ENCODE data around the gene GPR31. TPM values are rescaled to one million over a fixed set of nuclear protein-coding genes. Genes with fewer than 3 reads are reported as not detected.

The GPR31 gene
- total and polyA plus RNA-seq, 4 donors: not detected

DNA sequence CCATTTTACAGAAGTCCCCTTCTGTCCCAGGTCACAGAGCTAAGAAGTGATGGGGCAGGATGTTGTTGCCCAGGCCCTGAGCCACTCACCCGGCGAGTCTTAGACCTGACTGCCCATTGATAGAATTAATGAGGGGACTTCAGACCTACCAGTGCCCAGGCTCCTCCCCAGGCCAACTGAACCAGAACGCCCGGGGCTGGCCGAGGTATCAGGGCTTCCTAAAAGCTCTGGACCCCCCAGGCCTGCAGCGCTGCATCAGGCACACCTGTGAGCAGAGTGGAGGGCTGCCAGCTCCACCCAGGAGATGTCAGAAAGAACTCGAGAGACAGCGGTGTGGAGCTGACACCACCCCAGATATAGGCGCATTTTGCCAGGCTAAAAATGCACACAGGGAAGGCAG is 3.5 kb downstream of the GPR31 start:
- Histone ChIP-seq H3K27me3 (ENCODE audit: control insufficient read depth, insufficient read depth, low read length) (no peaks in the 10 kb centered on the region), H3K4me3 (ENCODE audit: low read depth, low read length) (no peak overlapping the region), H3K27ac (ENCODE audit: low read depth, low read length) (no peak overlapping the region), H3K9me3 (ENCODE audit: control insufficient read depth, insufficient read depth, low read length) (no peaks in the 10 kb centered on the region), H3K36me3 (ENCODE audit: control insufficient read depth, insufficient read depth, low read length) (no peaks in the 10 kb centered on the region), H3K4me1 (ENCODE audit: control insufficient read depth, insufficient read depth, low read length) (peaks cover 11% of the 10 kb centered on the region)
- no peak for DNase-seq (ENCODE audit: low read depth in 4 of 6, low spot score in 6 of 6)
- 82% methylated on average over 9 of the region's 9 CpGs for WGBS (ENCODE audit: insufficient coverage)

GRCh38 chr6:167153521-167153959 is 4.2 kb downstream of the GPR31 start:
- H3K27ac ChIP-seq (ENCODE audit: low read depth, low read length): no peak overlapping the region

DNA sequence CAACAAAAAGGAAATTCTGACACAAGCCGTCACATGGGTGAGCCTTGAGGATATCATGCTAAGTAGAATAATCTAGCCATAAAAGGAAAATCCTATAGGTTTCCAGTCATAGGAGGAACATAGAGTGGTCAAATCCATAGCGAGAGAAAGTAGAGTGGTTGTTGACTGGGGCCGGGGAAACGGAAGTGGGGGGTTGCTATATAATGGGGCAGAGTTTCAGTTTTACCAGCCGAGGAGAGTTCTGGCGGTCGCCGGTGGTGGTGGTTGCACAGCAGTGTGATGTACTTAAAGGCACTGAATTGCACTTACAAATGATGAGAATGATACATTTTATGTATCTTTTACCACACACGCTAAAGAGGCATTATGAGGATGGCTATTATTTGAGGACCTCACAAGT is 4.9 kb downstream of the GPR31 start:
- no peak for DNase-seq (ENCODE audit: low read depth in 4 of 6, low spot score in 6 of 6)
- Histone ChIP-seq H3K4me3 (ENCODE audit: low read depth, low read length) (no peak overlapping the region), H3K27ac (ENCODE audit: low read depth, low read length) (no peak overlapping the region), H3K27me3 (ENCODE audit: control insufficient read depth, insufficient read depth, low read length) (no peaks in the 10 kb centered on the region), H3K9me3 (ENCODE audit: control insufficient read depth, insufficient read depth, low read length) (no peaks in the 10 kb centered on the region), H3K36me3 (ENCODE audit: control insufficient read depth, insufficient read depth, low read length) (no peaks in the 10 kb centered on the region), H3K4me1 (ENCODE audit: control insufficient read depth, insufficient read depth, low read length) (peaks cover 11% of the 10 kb centered on the region)
- 88% methylated on average over 4 of the region's 9 CpGs for WGBS (ENCODE audit: insufficient coverage)

More at GRCh38 chr6:167153521-167153959, 4.2 kb downstream of the GPR31 start:
- peaks cover 11% of the 10 kb centered on the region for H3K4me1 ChIP-seq (ENCODE audit: control insufficient read depth, insufficient read depth, low read length)
- DNase-seq (ENCODE audit: low read depth in 4 of 6, low spot score in 6 of 6): peak in 2 of 6 donors; percentile 41 to 51
- H3K9me3 ChIP-seq (ENCODE audit: control insufficient read depth, insufficient read depth, low read length): no peaks in the 10 kb centered on the region
- 38% methylated on average over 11 of the region's 13 CpGs for WGBS (ENCODE audit: insufficient coverage)
- no peak overlapping the region for H3K4me3 ChIP-seq (ENCODE audit: low read depth, low read length)
- H3K36me3 ChIP-seq (ENCODE audit: control insufficient read depth, insufficient read depth, low read length): no peaks in the 10 kb centered on the region
- H3K27me3 ChIP-seq (ENCODE audit: control insufficient read depth, insufficient read depth, low read length): no peaks in the 10 kb centered on the region

GRCh38 chr6:167151648-167152047 is 6.1 kb downstream of the GPR31 start:
- no peaks in the 10 kb centered on the region for H3K36me3 ChIP-seq (ENCODE audit: control insufficient read depth, insufficient read depth, low read length)
- DNase-seq (ENCODE audit: low read depth in 4 of 6, low spot score in 6 of 6): no peak
- H3K27ac ChIP-seq (ENCODE audit: low read depth, low read length): no peak overlapping the region
- no peak overlapping the region for H3K4me3 ChIP-seq (ENCODE audit: low read depth, low read length)
- peaks cover 19% of the 10 kb centered on the region for H3K4me1 ChIP-seq (ENCODE audit: control insufficient read depth, insufficient read depth, low read length)
- WGBS (ENCODE audit: insufficient coverage): 94% methylated on average over 6 of the region's 7 CpGs
- no peaks in the 10 kb centered on the region for H3K9me3 ChIP-seq (ENCODE audit: control insufficient read depth, insufficient read depth, low read length)
- H3K27me3 ChIP-seq (ENCODE audit: control insufficient read depth, insufficient read depth, low read length): no peaks in the 10 kb centered on the region

DNA sequence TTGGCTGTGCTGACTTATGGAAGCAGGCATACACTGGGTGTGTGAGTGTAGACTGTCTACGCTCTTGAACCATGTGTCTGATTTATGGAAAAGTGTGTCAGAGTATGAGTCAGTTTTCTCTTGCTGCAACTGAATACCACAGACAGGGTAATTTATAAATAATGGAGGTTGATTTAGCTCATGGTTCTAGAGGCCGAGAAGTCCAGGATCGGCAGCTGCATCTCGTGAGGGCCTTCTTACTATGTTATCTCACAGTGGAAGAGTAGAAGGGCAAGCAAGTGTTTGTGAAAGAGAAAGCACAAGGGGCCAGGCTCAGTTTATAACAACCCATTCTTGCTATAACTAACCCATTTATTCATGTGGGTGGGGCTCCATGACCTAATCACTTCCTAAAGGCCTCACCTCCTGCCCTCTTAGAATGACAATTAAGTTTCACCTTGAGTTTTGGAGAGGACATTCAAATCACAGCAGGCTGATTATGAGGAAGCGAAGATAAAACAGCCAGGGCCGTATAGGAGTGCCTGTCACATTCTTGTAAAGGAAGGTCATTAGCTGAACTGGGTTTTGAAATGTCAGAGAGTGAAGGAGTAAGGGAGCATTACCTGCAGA is 6.7 kb downstream of the GPR31 start:
- no peak for DNase-seq (ENCODE audit: low read depth in 4 of 6, low spot score in 6 of 6)
- no peak overlapping the region for H3K27ac ChIP-seq (ENCODE audit: low read depth, low read length)
- H3K36me3 ChIP-seq (ENCODE audit: control insufficient read depth, insufficient read depth, low read length): no peaks in the 10 kb centered on the region
- no peak overlapping the region for H3K4me3 ChIP-seq (ENCODE audit: low read depth, low read length)
- 85% methylated on average over 3 of the region's 6 CpGs for WGBS (ENCODE audit: insufficient coverage)
- H3K4me1 ChIP-seq (ENCODE audit: control insufficient read depth, insufficient read depth, low read length): peaks cover 20% of the 10 kb centered on the region
- H3K27me3 ChIP-seq (ENCODE audit: control insufficient read depth, insufficient read depth, low read length): no peaks in the 10 kb centered on the region
- H3K9me3 ChIP-seq (ENCODE audit: control insufficient read depth, insufficient read depth, low read length): no peaks in the 10 kb centered on the region

DNA sequence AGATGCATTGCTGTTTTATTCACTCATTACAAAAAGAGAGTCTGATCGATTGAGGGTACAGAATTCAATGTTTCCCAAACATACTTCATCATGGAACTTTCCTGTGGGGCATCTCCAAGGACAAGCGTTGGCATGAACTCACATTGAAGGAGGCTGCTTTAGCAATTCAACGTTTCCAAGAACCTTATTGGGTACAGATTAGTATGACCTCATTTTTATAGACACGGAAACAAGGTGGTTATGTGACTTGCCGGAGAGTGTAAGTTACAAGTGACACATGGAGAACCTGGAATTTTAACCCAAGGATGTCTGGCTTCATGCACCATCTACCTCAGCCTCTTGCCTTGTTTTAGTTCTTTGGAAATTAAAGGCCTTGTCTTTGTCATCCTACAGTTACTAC is 8.8 kb downstream of the GPR31 start:
- Histone ChIP-seq H3K9me3 (ENCODE audit: control insufficient read depth, insufficient read depth, low read length) (no peaks in the 10 kb centered on the region), H3K27ac (ENCODE audit: low read depth, low read length) (no peak overlapping the region), H3K4me1 (ENCODE audit: control insufficient read depth, insufficient read depth, low read length) (peaks cover 15% of the 10 kb centered on the region), H3K36me3 (ENCODE audit: control insufficient read depth, insufficient read depth, low read length) (no peaks in the 10 kb centered on the region), H3K27me3 (ENCODE audit: control insufficient read depth, insufficient read depth, low read length) (no peaks in the 10 kb centered on the region), H3K4me3 (ENCODE audit: low read depth, low read length) (no peak overlapping the region)
- WGBS (ENCODE audit: insufficient coverage): no CpG with 5 or more reads among the region's 5 CpGs
- no peak for DNase-seq (ENCODE audit: low read depth in 4 of 6, low spot score in 6 of 6)

DNA sequence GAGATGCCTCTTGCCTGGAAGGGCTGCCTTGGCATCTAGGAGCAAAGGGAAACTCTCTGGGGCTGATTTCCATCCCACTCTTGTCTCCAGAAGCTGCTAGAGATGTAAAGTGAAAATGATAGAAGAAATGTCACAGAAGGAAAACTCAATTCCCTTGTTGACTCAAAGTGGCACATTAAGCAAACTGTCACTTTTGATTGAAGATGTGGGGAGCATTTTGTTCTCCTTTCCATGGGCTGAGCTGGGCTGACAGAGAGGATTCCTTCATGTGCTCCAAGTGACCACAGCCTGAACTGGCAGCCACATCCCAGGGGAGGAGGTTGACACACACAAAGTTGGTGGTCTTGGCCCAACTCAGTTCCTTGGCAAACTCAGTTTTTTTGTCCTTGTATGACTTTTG is 9.8 kb downstream of the GPR31 start:
- H3K27ac ChIP-seq (ENCODE audit: low read depth, low read length): no peak overlapping the region
- H3K36me3 ChIP-seq (ENCODE audit: control insufficient read depth, insufficient read depth, low read length): no peaks in the 10 kb centered on the region
- H3K4me3 ChIP-seq (ENCODE audit: low read depth, low read length): no peak overlapping the region
- H3K4me1 ChIP-seq (ENCODE audit: control insufficient read depth, insufficient read depth, low read length): peaks cover 9% of the 10 kb centered on the region
- DNase-seq (ENCODE audit: low read depth in 4 of 6, low spot score in 6 of 6): no peak
- H3K27me3 ChIP-seq (ENCODE audit: control insufficient read depth, insufficient read depth, low read length): no peaks in the 10 kb centered on the region
- no peaks in the 10 kb centered on the region for H3K9me3 ChIP-seq (ENCODE audit: control insufficient read depth, insufficient read depth, low read length)

GRCh38 chr6:167146977-167147376 is 10.8 kb downstream of the GPR31 start:
- peak in 2 of 6 donors; percentile 35 to 59 for DNase-seq (ENCODE audit: low read depth in 4 of 6, low spot score in 6 of 6)
- WGBS (ENCODE audit: insufficient coverage): 16% methylated on average over 16 of the region's 16 CpGs
- no peak overlapping the region for H3K4me3 ChIP-seq (ENCODE audit: low read depth, low read length)
- no peaks in the 10 kb centered on the region for H3K27me3 ChIP-seq (ENCODE audit: control insufficient read depth, insufficient read depth, low read length)
- H3K27ac ChIP-seq (ENCODE audit: low read depth, low read length): no peak overlapping the region
- H3K4me1 ChIP-seq (ENCODE audit: control insufficient read depth, insufficient read depth, low read length): peaks cover 9% of the 10 kb centered on the region
- no peaks in the 10 kb centered on the region for H3K9me3 ChIP-seq (ENCODE audit: control insufficient read depth, insufficient read depth, low read length)
- no peaks in the 10 kb centered on the region for H3K36me3 ChIP-seq (ENCODE audit: control insufficient read depth, insufficient read depth, low read length)

- WGBS (ENCODE audit: insufficient coverage): 40% methylated on average over 2 of the region's 15 CpGs
- H3K27me3 ChIP-seq (ENCODE audit: control insufficient read depth, insufficient read depth, low read length): no peaks in the 10 kb centered on the region
- no peaks in the 10 kb centered on the region for H3K9me3 ChIP-seq (ENCODE audit: control insufficient read depth, insufficient read depth, low read length)
- H3K4me1 ChIP-seq (ENCODE audit: control insufficient read depth, insufficient read depth, low read length): peaks cover 17% of the 10 kb centered on the region
- no peak overlapping the region for H3K4me3 ChIP-seq (ENCODE audit: low read depth, low read length)
- no peak overlapping the region for H3K27ac ChIP-seq (ENCODE audit: low read depth, low read length)
- no peaks in the 10 kb centered on the region for H3K36me3 ChIP-seq (ENCODE audit: control insufficient read depth, insufficient read depth, low read length)
- DNase-seq (ENCODE audit: low read depth in 4 of 6, low spot score in 6 of 6): peak in 2 of 6 donors; percentile 46 to 53
Observed at GRCh38 chr6:167146135-167146534, 11.6 kb downstream of the GPR31 start.

DNA sequence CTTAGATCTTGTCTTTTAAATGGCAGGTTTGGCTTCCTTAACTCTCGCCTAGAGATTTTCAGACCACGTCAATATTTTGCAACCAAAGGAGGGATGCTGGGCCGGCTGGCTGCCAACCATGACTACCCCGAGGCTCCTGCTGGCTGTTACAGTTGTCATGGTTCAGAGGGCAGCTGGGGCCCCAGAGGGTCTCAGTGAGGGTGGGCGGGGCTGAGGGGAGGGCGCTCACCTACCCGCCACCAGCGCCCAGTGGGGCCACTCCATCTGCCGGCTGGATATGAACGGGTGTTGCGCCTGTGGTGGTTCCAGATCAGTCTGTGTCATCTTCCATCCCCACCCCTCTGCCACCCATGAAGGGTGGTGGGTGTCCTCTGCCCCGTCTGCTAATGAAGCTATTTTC is 12.3 kb downstream of the GPR31 start:
- no peak for DNase-seq (ENCODE audit: low read depth in 4 of 6, low spot score in 6 of 6)
- Histone ChIP-seq H3K4me3 (ENCODE audit: low read depth, low read length) (no peak overlapping the region), H3K9me3 (ENCODE audit: control insufficient read depth, insufficient read depth, low read length) (no peaks in the 10 kb centered on the region), H3K4me1 (ENCODE audit: control insufficient read depth, insufficient read depth, low read length) (peaks cover 22% of the 10 kb centered on the region), H3K36me3 (ENCODE audit: control insufficient read depth, insufficient read depth, low read length) (no peaks in the 10 kb centered on the region), H3K27ac (ENCODE audit: low read depth, low read length) (no peak overlapping the region), H3K27me3 (ENCODE audit: control insufficient read depth, insufficient read depth, low read length) (no peaks in the 10 kb centered on the region)
- WGBS (ENCODE audit: insufficient coverage): 92% methylated on average over 10 of the region's 12 CpGs

All from spinal cord (tissue), 10 donors.